Measurements from ENCODE around the gene TMCO1. TPM values are rescaled to one million over a fixed set of nuclear protein-coding genes. Genes with fewer than 3 reads are reported as not detected.

TMCO1 gene
- total RNA-seq, 3 donors from 2014 or later, result 57.1 to 89.4 (median 68.8) TPM

DNA sequence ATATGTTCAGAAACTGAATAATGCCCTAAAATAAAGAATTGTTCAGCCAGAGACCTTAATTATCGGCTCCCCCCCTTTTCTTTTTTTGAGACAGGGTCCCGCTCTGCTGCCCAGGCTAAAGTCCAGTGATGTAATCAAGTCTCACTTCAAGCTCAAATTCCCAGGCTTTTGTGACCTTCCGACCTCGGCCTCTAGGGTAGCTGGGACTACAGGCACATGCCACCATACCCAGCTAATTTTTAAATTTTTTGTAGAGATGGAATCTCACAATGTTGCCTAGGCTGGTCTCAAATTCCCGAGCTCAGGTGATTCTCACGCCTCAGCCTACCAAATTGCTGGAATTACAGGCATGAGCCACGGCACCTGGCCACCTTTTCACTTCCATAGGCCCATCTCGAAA lies 26.5 kb downstream of the TMCO1 start:
- DNase-seq (ENCODE audit: low spot score in 2 of 2), result no peak
- no peak overlapping the region for H3K27ac ChIP-seq
- no peaks in the 10 kb centered on the region for H3K9me3 ChIP-seq
- no peak for TF ChIP-seq CTCF (IDR thresholded peaks at IDR 0.05)
- no peak for TF ChIP-seq POLR2AphosphoS5 (IDR thresholded peaks at IDR 0.05)
- TF ChIP-seq POLR2A (IDR thresholded peaks at IDR 0.05), result no peak
- H3K36me3 ChIP-seq, result peaks cover 12% of the 10 kb centered on the region
- no peak overlapping the region for H3K4me3 ChIP-seq
- intact Hi-C loops (cut with DNase I; ENCODE audit: low total_unique reads), result no loop called here
- no peaks in the 10 kb centered on the region for H3K27me3 ChIP-seq
- H3K4me1 ChIP-seq, result no peaks in the 10 kb centered on the region

- H3K36me3 ChIP-seq, result peaks cover 12% of the 10 kb centered on the region
- H3K9me3 ChIP-seq, result no peaks in the 10 kb centered on the region
- TF ChIP-seq CTCF (IDR thresholded peaks at IDR 0.05) (no peak), POLR2A (IDR thresholded peaks at IDR 0.05) (no peak), POLR2AphosphoS5 (IDR thresholded peaks at IDR 0.05) (no peak)
- no peak overlapping the region for H3K27ac ChIP-seq
- H3K4me1 ChIP-seq, result no peaks in the 10 kb centered on the region
- intact Hi-C loops (cut with DNase I; ENCODE audit: low total_unique reads), result no loop called here
- no peaks in the 10 kb centered on the region for H3K27me3 ChIP-seq
- H3K4me3 ChIP-seq, result no peak overlapping the region
- DNase-seq (ENCODE audit: low spot score in 2 of 2), result no peak
Measured at GRCh38 chr1:165738794-165739193, 29.9 kb downstream of the TMCO1 start.

GRCh38 chr1:165737196-165737595 lies 31.5 kb downstream of the TMCO1 start:
- Histone ChIP-seq H3K36me3 (peaks cover 6% of the 10 kb centered on the region), H3K4me1 (no peaks in the 10 kb centered on the region), H3K9me3 (no peaks in the 10 kb centered on the region), H3K4me3 (no peak overlapping the region), H3K27me3 (no peaks in the 10 kb centered on the region), H3K27ac (no peak overlapping the region)
- no peak for DNase-seq (ENCODE audit: low spot score in 2 of 2)
- intact Hi-C loops (cut with DNase I; ENCODE audit: low total_unique reads), result no loop called here
- TF ChIP-seq POLR2A (IDR thresholded peaks at IDR 0.05) (no peak), CTCF (IDR thresholded peaks at IDR 0.05) (no peak), POLR2AphosphoS5 (IDR thresholded peaks at IDR 0.05) (no peak)

DNA sequence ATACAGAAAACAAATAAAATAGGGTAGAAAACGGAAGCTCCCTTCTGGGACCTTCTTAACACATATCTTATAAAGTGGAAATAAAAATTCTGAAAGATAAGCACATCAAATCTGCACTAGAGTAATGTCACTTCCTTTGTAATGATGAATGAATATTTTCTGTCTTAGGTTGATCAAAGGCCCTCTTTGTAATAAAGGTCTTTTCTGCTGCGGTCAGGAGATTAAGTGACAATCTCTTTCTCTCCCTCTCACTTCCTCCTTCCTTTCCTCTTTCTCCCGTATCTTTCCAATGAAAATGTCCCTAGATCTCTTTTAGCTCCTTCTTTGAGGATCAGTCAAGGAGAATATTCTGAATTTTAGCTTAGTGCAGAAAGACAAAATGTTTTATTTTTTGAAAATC lies 33.8 kb downstream of the TMCO1 start:
- TF ChIP-seq POLR2A (IDR thresholded peaks at IDR 0.05) (no peak), POLR2AphosphoS5 (IDR thresholded peaks at IDR 0.05) (no peak), CTCF (IDR thresholded peaks at IDR 0.05) (no peak)
- no peak overlapping the region for H3K4me3 ChIP-seq
- no peaks in the 10 kb centered on the region for H3K9me3 ChIP-seq
- DNase-seq (ENCODE audit: low spot score in 2 of 2), result no peak
- intact Hi-C loops (cut with DNase I; ENCODE audit: low total_unique reads), result no loop called here
- H3K36me3 ChIP-seq, result no peaks in the 10 kb centered on the region
- H3K4me1 ChIP-seq, result no peaks in the 10 kb centered on the region
- no peak overlapping the region for H3K27ac ChIP-seq
- H3K27me3 ChIP-seq, result no peaks in the 10 kb centered on the region

GRCh38 chr1:165726841-165727240 lies 41.8 kb downstream of the TMCO1 start:
- intact Hi-C loops (cut with DNase I; ENCODE audit: low total_unique reads), result no loop called here
- Histone ChIP-seq H3K36me3 (no peaks in the 10 kb centered on the region), H3K27ac (no peak overlapping the region), H3K27me3 (no peaks in the 10 kb centered on the region), H3K9me3 (no peaks in the 10 kb centered on the region), H3K4me3 (no peak overlapping the region), H3K4me1 (no peaks in the 10 kb centered on the region)
- DNase-seq (ENCODE audit: low spot score in 2 of 2), result no peak
- no peak for TF ChIP-seq CTCF (IDR thresholded peaks at IDR 0.05)
- no peak for TF ChIP-seq POLR2A (IDR thresholded peaks at IDR 0.05)
- no peak for TF ChIP-seq POLR2AphosphoS5 (IDR thresholded peaks at IDR 0.05)
